Esophagus squamous epithelium (tissue), 5 donors: ENCODE data around the gene PDE9A. TPM values are rescaled to one million over a fixed set of nuclear protein-coding genes. Genes with fewer than 3 reads are reported as not detected.

Experiments used
- DNase-seq: peaks from one replicate; lab custom pipeline; 2025; lab: John Stamatoyannopoulos, UW
- H3K27ac ChIP-seq, 4 donors: fragments of 200-600 bp; sonication (generic); one replicate each; pipeline ENCODE4 v1.5.1; 2016 to 2019; ENCODE audit warnings: mild to moderate bottlenecking in 1 of 4
- H3K27me3 ChIP-seq, 4 donors: fragments of 200-600 bp; sonication (generic); 1 replicate in 3 of 4; 2 replicates in 1 of 4; pipeline versions ENCODE4 v1.5.1 to v1.6.0; 2017 to 2021; ENCODE audit warnings: antibody characterized with exemption in 1 of 4
- H3K36me3 ChIP-seq, 3 donors: fragments of 200-600 bp; sonication (generic); one replicate each; pipeline ENCODE4 v1.5.1; 2016 to 2019
- H3K4me1 ChIP-seq, 3 donors: fragments of 200-600 bp; sonication (generic); one replicate each; pipeline ENCODE4 v1.5.1; 2017 to 2019
- H3K4me3 ChIP-seq, 4 donors: fragments of 200-600 bp; sonication (generic); 1 replicate in 3 of 4; 2 replicates in 1 of 4; pipeline ENCODE4 v1.5.1; 2016 to 2019; ENCODE audit warnings: mild to moderate bottlenecking in 2 of 4, moderate library complexity in 1 of 4
- H3K9me3 ChIP-seq, 3 donors: fragments of 200-600 bp; sonication (generic); one replicate each; pipeline ENCODE4 v1.5.1; 2016 to 2019
- CTCF ChIP-seq, 6 experiments: fragments of 450-650 bp in 4 of 6; fragments of 200-600 bp in 2 of 6; sonication (generic) in 2 of 6; IDR thresholded peaks; one replicate each; pipeline ENCODE4 v1.5.1; 2016 to 2019; ENCODE audit warnings: antibody characterized with exemption in 6 of 6, mild to moderate bottlenecking in 4 of 6, moderate library complexity in 4 of 6
- POLR2A ChIP-seq, 4 donors: fragments of 450-650 bp; IDR thresholded peaks; one replicate each; pipeline ENCODE4 v1.6.1; 2017; ENCODE audit warnings: antibody characterized with exemption in 4 of 4, mild to moderate bottlenecking in 4 of 4, moderate library complexity in 3 of 4
- WGBS, 2 donors: methylation state at CpG; one replicate each; pipeline ENCODE4 v1.1.5; 2018; 5-methylcytosine and 5-hydroxymethylcytosine counted together
- intact Hi-C: fragments of 100-400 bp; cut with DNase I; formaldehyde crosslinking; loops from one replicate; pipeline ENCODE4 v1.15.0; 2022
- total RNA-seq, 4 donors: library from RNA; depleted of rRNA; stranded (reverse); fragments of >200 nt; gene quantifications; one replicate each; pipeline ENCODE4 v1.1.0, GENCODE V29; 2016
- donor health status: DM: yes; HTN: yes; CAD: no.

The PDE9A gene
- total RNA-seq, 4 donors from 2014 or later = 0.61 to 2.9 (median 1.8) TPM

- intact Hi-C loops = no loop called here
- Histone ChIP-seq H3K4me3 (no peak overlapping the region), H3K36me3 (peaks cover 0 to 52% (median 0%) of the 10 kb centered on the region in 3 donors), H3K27me3 (no peaks in the 10 kb centered on the region), H3K27ac (no peak overlapping the region), H3K4me1 (no peaks in the 10 kb centered on the region), H3K9me3 (no peaks in the 10 kb centered on the region)
- 89 to 92% methylated on average over 10 to 22 of the region's 27 CpGs for WGBS, 2 donors
- DNase-seq = no peak
- no peak for TF ChIP-seq POLR2A (IDR thresholded peaks at IDR 0.05)
- TF ChIP-seq CTCF (IDR thresholded peaks at IDR 0.05) = no peak
Measured at GRCh38 chr21:42770717-42771502, 117.5 kb downstream of the PDE9A start.

- DNase-seq = no peak
- H3K9me3 ChIP-seq = no peaks in the 10 kb centered on the region
- H3K27me3 ChIP-seq = no peaks in the 10 kb centered on the region
- H3K27ac ChIP-seq = no peak overlapping the region
- no peaks in the 10 kb centered on the region for H3K4me1 ChIP-seq
- intact Hi-C loops = no loop called here
- H3K36me3 ChIP-seq = peaks cover 0 to 46% (median 0%) of the 10 kb centered on the region in 3 donors
- H3K4me3 ChIP-seq = no peak overlapping the region
- 91% methylated on average over 5 to 8 of the region's 12 CpGs for WGBS, 2 donors
- TF ChIP-seq CTCF (IDR thresholded peaks at IDR 0.05) = no peak
- TF ChIP-seq POLR2A (IDR thresholded peaks at IDR 0.05) = no peak
Measured at GRCh38 chr21:42771503-42771805, 118.0 kb downstream of the PDE9A start.

- intact Hi-C loops = no loop called here
- 61 to 83% methylated on average over 10 to 12 of the region's 12 CpGs for WGBS, 2 donors
- TF ChIP-seq CTCF (IDR thresholded peaks at IDR 0.05) = no peak
- no peak for TF ChIP-seq POLR2A (IDR thresholded peaks at IDR 0.05)
- H3K4me3 ChIP-seq = no peak overlapping the region
- peaks cover 0 to 21% (median 0%) of the 10 kb centered on the region in 3 donors for H3K36me3 ChIP-seq
- H3K27me3 ChIP-seq = peaks cover 0 to 24% (median 3%) of the 10 kb centered on the region in 4 donors
- no peaks in the 10 kb centered on the region for H3K4me1 ChIP-seq
- no peak overlapping the region for H3K27ac ChIP-seq
- H3K9me3 ChIP-seq = no peaks in the 10 kb centered on the region
- no peak for DNase-seq
Measured at GRCh38 chr21:42775123-42775522, 121.7 kb downstream of the PDE9A start.

GRCh38 chr21:42775891-42776290 is 122.5 kb downstream of the PDE9A start:
- Histone ChIP-seq H3K4me3 (no peak overlapping the region), H3K36me3 (peaks cover 0 to 14% (median 0%) of the 10 kb centered on the region in 3 donors), H3K4me1 (peaks cover 0 to 4% (median under 1%) of the 10 kb centered on the region in 3 donors), H3K27me3 (peaks cover 0 to 32% (median 4%) of the 10 kb centered on the region in 4 donors), H3K9me3 (no peaks in the 10 kb centered on the region), H3K27ac (no peak overlapping the region)
- no peak for DNase-seq
- intact Hi-C loops = no loop called here
- WGBS, 2 donors = 88 to 90% methylated on average over 6 to 10 of the region's 13 CpGs
- TF ChIP-seq POLR2A (IDR thresholded peaks at IDR 0.05) = no peak
- no peak for TF ChIP-seq CTCF (IDR thresholded peaks at IDR 0.05)

GRCh38 chr21:42777064-42777756 is 123.8 kb downstream of the PDE9A start:
- H3K9me3 ChIP-seq = no peaks in the 10 kb centered on the region
- TF ChIP-seq CTCF (IDR thresholded peaks at IDR 0.05) (no peak), POLR2A (IDR thresholded peaks at IDR 0.05) (no peak)
- peaks cover 0 to under 1% (median 0%) of the 10 kb centered on the region in 3 donors for H3K36me3 ChIP-seq
- intact Hi-C loops = no loop called here
- no peak overlapping the region for H3K27ac ChIP-seq
- WGBS, 2 donors = 61 to 66% methylated on average over 4 to 7 of the region's 18 CpGs
- no peak overlapping the region for H3K4me3 ChIP-seq
- peaks cover 5 to 18% (median 9%) of the 10 kb centered on the region in 3 donors for H3K4me1 ChIP-seq
- no peak for DNase-seq
- peaks cover 0 to 45% (median 4%) of the 10 kb centered on the region in 4 donors for H3K27me3 ChIP-seq
